ENCODE measurements around the gene TMEM63C. TPM values are rescaled to one million over a fixed set of nuclear protein-coding genes. Genes with fewer than 3 reads are reported as not detected.
A peak's percentile ranks its signal among the peaks of the same experiment; 100 is the strongest.

TMEM63C gene
- total RNA-seq, 2 experiments from 2014 or later: 0.79 to 6.6 TPM

GRCh38 chr14:77139540-77140358 is 41.8 kb upstream of the TMEM63C start:
- peak overlapping the region; percentile 49; the same call in 1 of the 2 replicates for H2AFZ ChIP-seq (ENCODE audit: low read length)
- no TSS peak for BruUV-seq (replicated peaks)
- H3K4me1 ChIP-seq (ENCODE audit: insufficient read depth, low read length, poor library complexity, severe bottlenecking): no peaks in the 10 kb centered on the region
- H3K9me2 ChIP-seq (ENCODE audit: insufficient read depth, low read length): no peaks in the 10 kb centered on the region
- POLR2A ChIA-PET: no interaction called here
- CTCF ChIA-PET (ENCODE audit: unreplicated experiment): no interaction called here
- H3K36me3 ChIP-seq (ENCODE audit: insufficient read depth, low read length): no peaks in the 10 kb centered on the region
- peak overlapping the region; percentile 59 for H3K4me2 ChIP-seq (ENCODE audit: low read length)
- H3K79me2 ChIP-seq (ENCODE audit: insufficient read depth, low read depth, low read length): no peaks in the 10 kb centered on the region
- intact Hi-C loops (cut with micrococcal nuclease; ENCODE audit: unreplicated experiment): no loop called here
- TF ChIP-seq EZH2phosphoT487 (IDR thresholded peaks at IDR 0.05; ENCODE audit: borderline replicate concordance, low read depth, low read length) (no peak), CTCF (conservative IDR thresholded peaks at IDR 0.05; ENCODE audit: low read length) (peak; percentile 78)
- H3K9me3 ChIP-seq (ENCODE audit: low read length): no peaks in the 10 kb centered on the region
- DNase-seq (ENCODE audit: low spot score): peak; percentile 43
- no peaks in the 10 kb centered on the region; the same call in 1 of the 2 replicates for H4K20me1 ChIP-seq (ENCODE audit: insufficient read depth, low read length)
- no peak overlapping the region for H3K27ac ChIP-seq (ENCODE audit: low read depth, low read length, poor library complexity, severe bottlenecking)
- peak overlapping the region; percentile 40 for H3K4me3 ChIP-seq (ENCODE audit: low read depth, low read length, poor library complexity, severe bottlenecking)

GRCh38 chr14:77140359-77141213 is 41.0 kb upstream of the TMEM63C start:
- Histone ChIP-seq H3K4me1 (ENCODE audit: insufficient read depth, low read length, poor library complexity, severe bottlenecking) (no peaks in the 10 kb centered on the region), H3K4me3 (ENCODE audit: low read depth, low read length, poor library complexity, severe bottlenecking) (no peak overlapping the region), H3K9me2 (ENCODE audit: insufficient read depth, low read length) (no peaks in the 10 kb centered on the region), H3K79me2 (ENCODE audit: insufficient read depth, low read depth, low read length) (no peaks in the 10 kb centered on the region), H3K27ac (ENCODE audit: low read depth, low read length, poor library complexity, severe bottlenecking) (no peak overlapping the region), H4K20me1 (ENCODE audit: insufficient read depth, low read length) (no peaks in the 10 kb centered on the region; the same call in 1 of the 2 replicates), H3K4me2 (ENCODE audit: low read length) (no peak overlapping the region), H2AFZ (ENCODE audit: low read length) (no peak overlapping the region), H3K9me3 (ENCODE audit: low read length) (no peaks in the 10 kb centered on the region), H3K36me3 (ENCODE audit: insufficient read depth, low read length) (no peaks in the 10 kb centered on the region)
- ChIA-PET CTCF (ENCODE audit: unreplicated experiment) (no interaction called here), POLR2A (no interaction called here)
- no TSS peak for BruUV-seq (replicated peaks)
- no peak for TF ChIP-seq CTCF (conservative IDR thresholded peaks at IDR 0.05; ENCODE audit: low read length)
- DNase-seq (ENCODE audit: low spot score): no peak
- intact Hi-C loops (cut with micrococcal nuclease; ENCODE audit: unreplicated experiment): no loop called here

All from OCI-LY7 (cell line).